Measurements from ENCODE around the gene ALDOA.

ALDOA gene

GRCh38 chr16:30069611-30070462 lies 4.3 kb downstream of the ALDOA start:
- no peak for DNase-seq (ENCODE audit: low spot score)

GRCh38 chr16:30070490-30070889 lies 4.9 kb downstream of the ALDOA start:
- no peak for DNase-seq (ENCODE audit: low spot score)

GRCh38 chr16:30075503-30076275 lies 10.1 kb downstream of the ALDOA start, which contains the start of gene PPP4C:
Gene PPP4C (plus strand): TSS chr16:30075994. CDS start chr16:30076378, 384 bp downstream.
- DNase-seq (ENCODE audit: low spot score), result peak; percentile 93

- DNase-seq (ENCODE audit: low spot score), result no peak
Observed at GRCh38 chr16:30076276-30076791, 10.8 kb downstream of the ALDOA start.

GRCh38 chr16:30077656-30078055 lies 12.1 kb downstream of the ALDOA start:
- no peak for DNase-seq (ENCODE audit: low spot score)

DNA sequence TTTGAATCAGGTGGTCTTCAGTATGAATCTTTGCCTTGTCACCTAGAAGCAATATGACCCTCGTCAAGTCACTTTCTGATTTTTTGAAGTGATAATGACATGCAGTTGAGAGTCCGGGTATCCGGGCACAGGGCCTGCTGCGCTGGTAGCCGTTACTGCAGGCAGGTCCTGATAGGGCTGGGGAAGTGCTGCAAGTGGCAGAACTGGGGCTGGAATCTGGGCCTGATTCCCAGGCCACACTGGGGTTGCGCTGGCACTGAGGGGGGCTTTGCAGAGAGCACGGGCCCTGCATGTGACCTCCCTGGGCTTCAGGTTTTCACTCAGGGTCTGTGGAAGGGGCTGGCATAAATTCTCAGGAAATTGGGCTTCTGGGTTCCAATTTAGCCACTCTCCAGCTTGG lies 13.2 kb downstream of the ALDOA start:
- no peak for DNase-seq (ENCODE audit: low spot score)

DNA sequence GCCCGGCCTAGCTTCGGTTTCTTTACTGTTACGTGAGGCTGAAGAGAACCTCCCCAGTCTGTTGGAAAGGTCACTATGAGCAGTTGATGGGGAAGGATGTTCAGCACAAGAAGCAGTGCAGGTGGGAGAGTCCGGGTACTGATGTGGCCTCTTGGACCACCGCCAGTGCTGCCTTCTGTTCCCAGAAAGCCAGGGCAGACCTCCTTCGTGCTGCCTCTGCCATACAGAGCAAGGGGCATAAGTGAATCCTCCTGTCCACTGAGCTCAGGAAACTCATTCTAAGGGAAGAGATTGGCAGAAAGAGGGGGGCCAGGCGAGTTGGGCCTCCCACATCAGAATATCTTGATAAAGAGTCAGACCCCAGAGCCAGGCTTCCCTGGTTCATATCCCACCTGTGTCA lies 13.9 kb downstream of the ALDOA start:
- DNase-seq (ENCODE audit: low spot score), result no peak

- no peak for DNase-seq (ENCODE audit: low spot score)
Observed at GRCh38 chr16:30082545-30083090, 17.1 kb downstream of the ALDOA start.

GRCh38 chr16:30083216-30084055 lies 17.9 kb downstream of the ALDOA start:
- DNase-seq (ENCODE audit: low spot score), result no peak

DNA sequence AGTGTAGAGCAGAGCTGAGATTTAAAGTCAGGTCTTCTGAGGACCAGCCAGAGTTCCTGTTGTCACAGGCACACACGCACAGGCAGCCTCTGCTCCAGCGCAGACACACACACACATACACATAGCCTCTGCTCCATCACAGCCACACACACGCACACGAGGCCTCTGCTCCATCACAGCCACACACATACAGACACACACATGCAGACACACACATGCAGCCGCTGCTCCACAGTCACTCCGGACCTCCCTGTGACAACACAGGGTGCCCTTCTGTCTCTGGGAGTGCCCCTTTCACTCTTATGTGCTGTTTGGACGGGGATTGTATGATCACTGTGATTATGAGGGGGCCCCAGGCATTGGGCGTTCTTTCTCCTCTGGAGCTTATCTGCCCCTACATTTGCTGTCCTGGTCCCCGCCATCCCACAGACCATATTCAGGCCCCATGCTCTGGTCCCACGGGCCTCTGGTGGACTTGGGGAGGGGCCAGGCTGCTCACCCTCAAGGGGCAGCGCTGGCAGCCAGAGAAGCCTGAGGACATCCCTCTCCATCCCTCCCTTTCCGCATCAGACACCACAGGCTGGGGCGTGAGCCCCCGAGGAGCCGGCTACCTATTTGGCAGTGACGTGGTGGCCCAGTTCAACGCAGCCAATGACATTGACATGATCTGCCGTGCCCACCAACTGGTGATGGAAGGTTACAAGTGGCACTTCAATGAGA lies 18.7 kb downstream of the ALDOA start:
- DNase-seq (ENCODE audit: low spot score), result no peak

DNA sequence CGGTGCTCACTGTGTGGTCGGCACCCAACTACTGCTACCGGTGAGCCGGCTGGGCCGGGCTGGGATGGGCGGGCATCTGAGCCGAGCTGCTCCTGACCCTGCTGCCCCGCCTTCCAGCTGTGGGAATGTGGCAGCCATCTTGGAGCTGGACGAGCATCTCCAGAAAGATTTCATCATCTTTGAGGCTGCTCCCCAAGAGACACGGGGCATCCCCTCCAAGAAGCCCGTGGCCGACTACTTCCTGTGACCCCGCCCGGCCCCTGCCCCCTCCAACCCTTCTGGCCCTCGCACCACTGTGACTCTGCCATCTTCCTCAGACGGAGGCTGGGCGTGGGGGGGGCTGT lies 19.2 kb downstream of the ALDOA start:
- no peak for DNase-seq (ENCODE audit: low spot score)

DNA sequence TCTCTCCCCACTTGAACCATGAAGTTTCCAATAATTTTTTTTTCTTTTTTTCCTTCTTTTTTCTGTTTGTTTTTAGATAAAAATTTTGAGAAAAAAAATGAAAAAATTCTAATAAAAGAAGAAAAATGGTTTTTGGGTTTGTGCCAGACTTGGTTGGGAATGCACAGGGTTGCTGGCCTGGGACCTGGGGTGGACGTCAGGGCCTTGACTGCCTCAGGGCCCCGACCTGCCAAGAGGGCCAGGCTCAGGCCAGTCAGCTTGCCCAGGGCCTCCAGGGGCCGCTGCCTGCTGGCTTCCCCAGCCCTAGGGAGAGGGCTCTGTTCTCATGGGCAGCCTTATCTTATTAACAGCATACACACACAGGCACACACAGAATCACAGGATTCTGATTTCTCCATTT lies 19.7 kb downstream of the ALDOA start:
- DNase-seq (ENCODE audit: low spot score), result no peak

DNA sequence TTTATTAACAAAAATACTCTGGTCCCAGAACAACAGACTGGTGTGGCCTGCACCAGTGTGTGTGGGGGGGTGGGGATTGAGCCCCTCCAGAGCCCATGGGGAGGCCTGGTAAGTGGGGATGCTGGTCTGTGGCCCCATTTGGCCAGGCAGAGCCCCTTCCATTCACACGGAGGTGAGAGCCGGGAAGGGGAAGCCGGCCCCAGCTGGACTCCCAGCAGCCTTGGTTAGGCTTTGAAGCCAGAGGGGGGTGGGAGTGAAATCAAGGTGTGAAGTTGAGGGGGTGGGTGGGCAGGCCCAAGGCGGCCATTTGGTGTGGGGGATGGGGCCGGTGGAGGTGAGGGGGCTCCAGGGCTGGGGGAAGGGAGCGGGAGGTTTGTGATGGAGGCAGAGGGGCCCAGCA lies 20.3 kb downstream of the ALDOA start:
- no peak for DNase-seq (ENCODE audit: low spot score)

GRCh38 chr16:30086291-30087140 lies 21.0 kb downstream of the ALDOA start:
- no peak for DNase-seq (ENCODE audit: low spot score)

DNA sequence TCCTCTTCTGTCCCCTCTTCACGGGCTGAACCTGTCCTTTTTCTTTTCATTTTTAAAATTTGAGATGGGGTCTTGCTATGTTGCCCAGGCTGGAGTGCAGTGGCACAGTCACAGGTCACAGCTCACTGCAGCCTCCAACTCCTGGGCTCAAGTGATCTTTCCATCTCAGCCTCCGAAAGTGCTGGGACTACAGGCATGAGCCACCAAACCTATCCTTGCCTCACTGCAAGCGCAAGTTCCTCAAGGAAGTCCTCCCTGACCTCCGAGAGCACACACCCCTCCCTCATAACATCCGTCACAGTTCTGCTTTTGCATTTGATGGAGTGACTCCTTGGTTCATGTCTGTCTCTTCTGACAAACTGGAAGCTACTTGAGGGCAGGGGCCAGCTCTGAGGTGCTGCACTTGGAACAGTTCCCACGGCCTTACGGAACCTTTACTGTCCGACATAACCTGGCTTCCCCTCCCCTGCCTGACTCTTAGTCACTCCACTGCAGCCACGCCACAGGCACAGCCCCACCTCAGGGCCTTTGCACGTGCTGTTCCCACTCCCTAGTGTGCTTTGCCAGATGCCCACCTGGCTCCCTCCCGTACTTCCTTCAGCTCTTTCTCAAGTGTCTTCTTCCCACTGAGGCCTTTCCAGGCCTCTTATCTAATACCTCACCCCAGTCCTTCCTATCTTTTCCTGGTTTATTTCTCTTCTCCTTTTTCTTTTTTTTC lies 21.8 kb downstream of the ALDOA start:
- DNase-seq (ENCODE audit: low spot score), result no peak

- no peak for DNase-seq (ENCODE audit: low spot score)
Observed at GRCh38 chr16:30088237-30088831, 22.8 kb downstream of the ALDOA start.

- DNase-seq (ENCODE audit: low spot score), result no peak
Observed at GRCh38 chr16:30088832-30089624, 23.5 kb downstream of the ALDOA start.

GRCh38 chr16:30090610-30091331 lies 25.2 kb downstream of the ALDOA start:
- DNase-seq (ENCODE audit: low spot score), result no peak
